ENCODE measurements around the gene PPP1R18. TPM values are rescaled to one million over a fixed set of nuclear protein-coding genes. Genes with fewer than 3 reads are reported as not detected.

PPP1R18 gene
- total RNA-seq, 2 experiments from 2014 or later = 65.2 to 106 TPM

- no TSS peak for BruUV-seq (replicated peaks)
- peak; percentile 20 for DNase-seq (ENCODE audit: low spot score)
- Histone ChIP-seq H3K79me2 (ENCODE audit: insufficient read depth, low read depth, low read length) (peaks cover 93% of the 10 kb centered on the region), H3K9me2 (ENCODE audit: insufficient read depth, low read length) (no peaks in the 10 kb centered on the region), H3K27ac (ENCODE audit: low read depth, low read length, poor library complexity, severe bottlenecking) (peak overlapping the region; percentile 95), H3K4me1 (ENCODE audit: insufficient read depth, low read length, poor library complexity, severe bottlenecking) (peaks cover 30% of the 10 kb centered on the region), H3K4me3 (ENCODE audit: low read depth, low read length, poor library complexity, severe bottlenecking) (peak overlapping the region; percentile 95), H3K4me2 (ENCODE audit: low read length) (peak overlapping the region; percentile 99), H2AFZ (ENCODE audit: low read length) (no peak overlapping the region), H3K36me3 (ENCODE audit: insufficient read depth, low read length) (peaks cover 92% of the 10 kb centered on the region), H3K9me3 (ENCODE audit: low read length) (no peaks in the 10 kb centered on the region), H4K20me1 (ENCODE audit: insufficient read depth, low read length) (peaks cover 17% of the 10 kb centered on the region; the same call in 1 of the 2 replicates)
- ChIA-PET POLR2A (interaction anchor here (1.0 to 2.1 kb wide), 5 partner anchors 9 to 202 kb away, joined by 3 to 5 read pairs (median 4); partner anchors contain the start of genes C6orf136, DDR1 and DHX16), CTCF (ENCODE audit: unreplicated experiment) (interaction anchor here (0.6 to 1.0 kb wide), 3 partner anchors 26 to 49 kb away, joined by 3 to 4 read pairs (median 3); partner anchors contain the start of gene MDC1)
- TF ChIP-seq CTCF (conservative IDR thresholded peaks at IDR 0.05; ENCODE audit: low read length) (no peak), EZH2phosphoT487 (IDR thresholded peaks at IDR 0.05; ENCODE audit: borderline replicate concordance, low read depth, low read length) (no peak)
- intact Hi-C loops (cut with micrococcal nuclease; ENCODE audit: unreplicated experiment) = loop anchor here (1.0 to 10.0 kb wide), 2 partner anchors 40 to 813 kb away; partner anchors contain the start of gene MICB
Measured at GRCh38 chr6:30681766-30682142, 4.7 kb downstream of the PPP1R18 start.

- Histone ChIP-seq H3K4me1 (ENCODE audit: insufficient read depth, low read length, poor library complexity, severe bottlenecking) (peaks cover 30% of the 10 kb centered on the region), H3K27ac (ENCODE audit: low read depth, low read length, poor library complexity, severe bottlenecking) (peak overlapping the region; percentile 78), H3K36me3 (ENCODE audit: insufficient read depth, low read length) (peaks cover 89% of the 10 kb centered on the region), H2AFZ (ENCODE audit: low read length) (no peak overlapping the region), H3K4me2 (ENCODE audit: low read length) (peak overlapping the region; percentile 99), H3K79me2 (ENCODE audit: insufficient read depth, low read depth, low read length) (peaks cover 77% of the 10 kb centered on the region), H3K9me2 (ENCODE audit: insufficient read depth, low read length) (no peaks in the 10 kb centered on the region), H3K9me3 (ENCODE audit: low read length) (no peaks in the 10 kb centered on the region), H3K4me3 (ENCODE audit: low read depth, low read length, poor library complexity, severe bottlenecking) (peak overlapping the region; percentile 95), H4K20me1 (ENCODE audit: insufficient read depth, low read length) (peaks cover 15% of the 10 kb centered on the region; the same call in 1 of the 2 replicates)
- ChIA-PET POLR2A (interaction anchor here (0.6 to 2.1 kb wide), 6 partner anchors 8 to 65 kb away, joined by 3 to 12 read pairs (median 4); partner anchors contain the start of gene TUBB), CTCF (ENCODE audit: unreplicated experiment) (interaction anchor here (0.6 to 1.2 kb wide), 7 partner anchors 9 to 51 kb away, joined by 3 to 10 read pairs (median 5); no protein-coding TSS in a partner anchor)
- TF ChIP-seq EZH2phosphoT487 (IDR thresholded peaks at IDR 0.05; ENCODE audit: borderline replicate concordance, low read depth, low read length) = no peak
- no peak for TF ChIP-seq CTCF (conservative IDR thresholded peaks at IDR 0.05; ENCODE audit: low read length)
- peak; percentile 24 for DNase-seq (ENCODE audit: low spot score)
- no TSS peak for BruUV-seq (replicated peaks)
- intact Hi-C loops (cut with micrococcal nuclease; ENCODE audit: unreplicated experiment) = loop anchor here (1.0 to 10.0 kb wide), 5 partner anchors 8 to 815 kb away; partner anchors contain the start of genes DDR1 and MICB
Measured at GRCh38 chr6:30679765-30680535, 6.5 kb downstream of the PPP1R18 start.
